Trophoblast cell (in vitro differentiated cells and primary cell): ENCODE data around the gene WDR35.

Experiments used
- DNase-seq, 2 donors: peaks; one replicate each; pipeline ENCODE4 v3.0.0-alpha.2; 2016
- H2AFZ ChIP-seq: 2 replicates; pipeline ENCODE4 v1.6.1; 2013; ENCODE audit warnings: low read length, moderate library complexity, mild to moderate bottlenecking; ENCODE audit not compliant: insufficient read depth, poor library complexity
- H2AK5ac ChIP-seq: 2 replicates; pipeline ENCODE4 v1.6.1; 2013; ENCODE audit warnings: mild to moderate bottlenecking, low read length
- H2BK120ac ChIP-seq: 2 replicates; pipeline ENCODE4 v1.6.1; 2013; ENCODE audit warnings: low read length, mild to moderate bottlenecking, moderate library complexity; ENCODE audit not compliant: insufficient read depth, poor library complexity
- H2BK12ac ChIP-seq: 2 replicates; pipeline ENCODE4 v1.6.1; 2013; ENCODE audit warnings: mild to moderate bottlenecking, low read length, moderate library complexity
- H2BK5ac ChIP-seq: 2 replicates; pipeline ENCODE4 v1.6.1; 2013; ENCODE audit warnings: low read length, low read depth, moderate library complexity, mild to moderate bottlenecking; ENCODE audit not compliant: poor library complexity
- H3K14ac ChIP-seq: 2 replicates; pipeline ENCODE4 v1.6.1; 2013; ENCODE audit warnings: mild to moderate bottlenecking, low read length
- H3K18ac ChIP-seq: 2 replicates; pipeline ENCODE4 v1.6.1; 2013; ENCODE audit warnings: mild to moderate bottlenecking, low read length
- H3K23ac ChIP-seq: 2 replicates; pipeline ENCODE4 v1.6.1; 2013; ENCODE audit warnings: low read length
- H3K27ac ChIP-seq: 2 replicates; pipeline ENCODE4 v1.5.1; 2013; ENCODE audit warnings: low read depth, mild to moderate bottlenecking, inconsistent platforms, low read length, moderate library complexity
- H3K27me3 ChIP-seq: 2 replicates; pipeline ENCODE4 v1.6.1; 2013; ENCODE audit warnings: inconsistent platforms, mild to moderate bottlenecking, low read length, moderate library complexity; ENCODE audit not compliant: insufficient read depth
- H3K36me3 ChIP-seq, 2 experiments: 1 replicate in 1 of 2; 2 replicates in 1 of 2; pipeline ENCODE4 v1.6.1; 2013; ENCODE audit warnings: low read length in 2 of 2, mild to moderate bottlenecking in 2 of 2, moderate library complexity in 1 of 2; ENCODE audit not compliant: insufficient read depth in 2 of 2, control insufficient read depth in 1 of 2
- H3K4ac ChIP-seq: 2 replicates; pipeline ENCODE4 v1.6.1; 2013; ENCODE audit warnings: low read depth, mild to moderate bottlenecking, low read length, moderate library complexity
- H3K4me1 ChIP-seq, 2 experiments: 1 replicate in 1 of 2; 2 replicates in 1 of 2; pipeline ENCODE4 v1.6.1; 2013; ENCODE audit warnings: low read length in 2 of 2, mild to moderate bottlenecking in 2 of 2, moderate library complexity in 1 of 2; ENCODE audit not compliant: insufficient read depth in 2 of 2, control insufficient read depth in 1 of 2
- H3K4me2 ChIP-seq: 2 replicates; pipeline ENCODE4 v1.6.1; 2013; ENCODE audit warnings: inconsistent platforms, mild to moderate bottlenecking, low read length, moderate library complexity
- H3K4me3 ChIP-seq: 2 replicates; pipeline ENCODE4 v1.5.1; 2013; ENCODE audit warnings: mild to moderate bottlenecking, low read depth, low read length, inconsistent platforms
- H3K79me1 ChIP-seq: one replicate; pipeline ENCODE4 v1.6.1; 2013; ENCODE audit warnings: low read length
- H3K79me2 ChIP-seq: 2 replicates; pipeline ENCODE4 v1.6.1; 2013; ENCODE audit warnings: low read length, mild to moderate bottlenecking; ENCODE audit not compliant: control insufficient read depth, insufficient read depth, poor library complexity
- H3K9ac ChIP-seq: 2 replicates; pipeline ENCODE4 v1.6.1; 2013; ENCODE audit warnings: mild to moderate bottlenecking, low read length
- H3K9me3 ChIP-seq: 2 replicates; pipeline ENCODE4 v1.6.1; 2013; ENCODE audit warnings: low read depth, mild to moderate bottlenecking, control low read depth, inconsistent platforms, low read length; ENCODE audit not compliant: insufficient read depth
- H4K12ac ChIP-seq: 2 replicates; pipeline ENCODE4 v1.6.1; 2013; ENCODE audit warnings: low read depth, mild to moderate bottlenecking, low read length, moderate library complexity
- H4K8ac ChIP-seq: 2 replicates; pipeline ENCODE4 v1.6.1; 2013; ENCODE audit warnings: low read depth, mild to moderate bottlenecking, low read length, moderate library complexity
- H4K91ac ChIP-seq: one replicate; pipeline ENCODE4 v1.6.1; 2013; ENCODE audit warnings: low read depth, mild to moderate bottlenecking, low read length, moderate library complexity
- WGBS: extraction: QIAGEN DNeasy Blood & Tissue Kit; methylation state at CpG from one replicate; pipeline ENCODE4 v1.1.7; 2013; ENCODE audit warnings: missing lambda C conversion rate; ENCODE audit not compliant: insufficient read length, insufficient coverage; ENCODE audit errors: extremely low coverage; 5-methylcytosine and 5-hydroxymethylcytosine counted together

The WDR35 gene

GRCh38 chr2:19898592-19899329 lies 91.1 kb downstream of the WDR35 start:
- Histone ChIP-seq H3K4ac (peak overlapping the region; percentile 71), H4K91ac (no peak overlapping the region), H3K4me3 (no peak overlapping the region), H3K9me3 (no peaks in the 10 kb centered on the region), H3K4me1 (peaks cover 4 to 6% of the 10 kb centered on the region in 2 experiments), H2AK5ac (no peak overlapping the region), H2BK120ac (no peak overlapping the region), H3K27me3 (no peaks in the 10 kb centered on the region), H3K18ac (no peak overlapping the region), H3K79me2 (peaks cover 10% of the 10 kb centered on the region), H2AFZ (no peak overlapping the region), H3K27ac (no peak overlapping the region), H3K79me1 (peaks cover 11% of the 10 kb centered on the region), H2BK5ac (no peak overlapping the region), H3K9ac (peak overlapping the region; percentile 68), H2BK12ac (no peak overlapping the region), H3K14ac (no peak overlapping the region), H3K23ac (no peak overlapping the region), H4K8ac (no peak overlapping the region), H3K36me3 (no peaks in the 10 kb centered on the region), H3K4me2 (no peak overlapping the region), H4K12ac (no peak overlapping the region)
- no peak for DNase-seq
- WGBS = no CpG with 5 or more reads among the region's 7 CpGs

GRCh38 chr2:19897623-19898245 lies 92.2 kb downstream of the WDR35 start:
- Histone ChIP-seq H3K9ac (no peak overlapping the region), H2AK5ac (no peak overlapping the region), H2BK5ac (no peak overlapping the region), H3K4ac (no peak overlapping the region), H4K8ac (no peak overlapping the region), H3K79me1 (peaks cover 11% of the 10 kb centered on the region), H3K4me2 (no peak overlapping the region), H4K12ac (no peak overlapping the region), H3K36me3 (no peaks in the 10 kb centered on the region), H3K23ac (no peak overlapping the region), H2AFZ (no peak overlapping the region), H3K18ac (no peak overlapping the region), H3K4me1 (peaks cover 4 to 6% of the 10 kb centered on the region in 2 experiments), H2BK120ac (no peak overlapping the region), H3K79me2 (peaks cover 10% of the 10 kb centered on the region), H3K4me3 (no peak overlapping the region), H3K9me3 (no peaks in the 10 kb centered on the region), H3K14ac (no peak overlapping the region), H3K27me3 (no peaks in the 10 kb centered on the region), H2BK12ac (no peak overlapping the region), H4K91ac (no peak overlapping the region), H3K27ac (no peak overlapping the region)
- WGBS = no CpG with 5 or more reads among the region's 5 CpGs
- DNase-seq = no peak

DNA sequence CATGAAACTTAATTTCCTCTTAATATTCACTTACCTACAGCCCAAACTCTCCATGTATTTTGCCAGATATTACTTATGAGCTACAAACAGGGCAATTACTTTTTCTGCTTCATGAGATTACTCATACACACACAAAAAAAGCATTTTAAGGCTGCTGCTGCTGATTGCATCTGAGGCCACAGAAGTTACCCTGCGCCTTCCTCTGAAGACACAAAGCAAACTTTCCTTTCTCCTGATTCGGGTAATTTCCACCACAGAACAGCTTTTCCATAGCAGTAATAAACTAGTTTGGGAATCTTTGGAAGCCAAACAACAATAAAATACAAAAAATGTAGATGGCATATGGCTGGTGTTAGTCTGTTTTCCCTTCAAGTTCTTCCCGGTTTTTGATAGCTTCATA lies 94.4 kb downstream of the WDR35 start:
- H3K27me3 ChIP-seq = no peaks in the 10 kb centered on the region
- H3K79me1 ChIP-seq = no peaks in the 10 kb centered on the region
- H3K18ac ChIP-seq = no peak overlapping the region
- H3K9ac ChIP-seq = no peak overlapping the region
- no peaks in the 10 kb centered on the region for H3K36me3 ChIP-seq
- no peak overlapping the region for H2BK5ac ChIP-seq
- no peak overlapping the region for H4K91ac ChIP-seq
- H2AK5ac ChIP-seq = no peak overlapping the region
- no peak overlapping the region for H4K12ac ChIP-seq
- no peak overlapping the region for H2BK12ac ChIP-seq
- no peak overlapping the region for H3K4ac ChIP-seq
- H3K14ac ChIP-seq = no peak overlapping the region
- H3K9me3 ChIP-seq = no peaks in the 10 kb centered on the region
- no peak overlapping the region for H3K23ac ChIP-seq
- no peak overlapping the region for H2BK120ac ChIP-seq
- no CpG with 5 or more reads among the region's 3 CpGs for WGBS
- DNase-seq = no peak
- H3K4me3 ChIP-seq = no peak overlapping the region
- H3K79me2 ChIP-seq = no peaks in the 10 kb centered on the region
- no peak overlapping the region for H2AFZ ChIP-seq
- H3K4me1 ChIP-seq = peaks cover 4% of the 10 kb centered on the region in 2 experiments
- no peak overlapping the region for H4K8ac ChIP-seq
- H3K27ac ChIP-seq = no peak overlapping the region
- no peak overlapping the region for H3K4me2 ChIP-seq

DNA sequence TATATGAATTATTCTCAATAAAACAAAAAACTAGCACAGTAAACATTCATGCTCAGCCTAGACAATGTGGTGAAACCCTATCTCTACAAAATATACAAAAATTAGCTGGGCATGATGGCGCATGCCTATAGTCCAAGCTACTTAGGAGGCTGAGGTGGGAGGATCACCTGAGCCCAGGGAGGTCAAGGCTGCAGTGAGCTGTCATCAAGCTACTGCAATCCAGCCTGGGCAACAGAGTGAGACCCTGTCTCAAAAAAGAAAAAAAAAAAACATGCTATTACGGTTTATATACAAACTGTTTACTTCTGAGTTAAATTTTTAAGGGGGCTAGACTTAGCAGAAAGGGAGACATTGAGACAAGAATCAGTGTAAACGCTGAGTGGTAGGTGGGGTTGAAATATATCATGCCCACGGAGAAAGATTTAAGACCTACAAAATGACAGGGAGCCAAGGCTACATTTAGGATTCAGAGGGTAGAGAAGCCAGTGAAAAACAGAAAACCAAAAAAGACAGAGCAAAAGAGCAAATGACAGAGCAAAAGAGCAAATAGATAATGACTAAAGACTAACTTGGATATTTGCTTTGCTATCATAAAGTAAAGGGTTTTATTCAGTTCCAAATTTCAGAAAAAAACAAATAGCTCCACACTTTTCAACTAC lies 95.6 kb downstream of the WDR35 start:
- whole genome bisulfite sequencing = no CpG with 5 or more reads among the region's 4 CpGs
- H3K9me3 ChIP-seq = no peaks in the 10 kb centered on the region
- H2AFZ ChIP-seq = no peak overlapping the region

More for the DNA sequence above, 95.6 kb downstream of the WDR35 start:
- Histone ChIP-seq H2AK5ac (no peak overlapping the region), H3K4me2 (no peak overlapping the region), H3K4ac (no peak overlapping the region), H3K14ac (no peak overlapping the region), H3K79me1 (no peaks in the 10 kb centered on the region), H3K23ac (no peak overlapping the region), H3K27me3 (no peaks in the 10 kb centered on the region), H3K18ac (no peak overlapping the region), H4K12ac (no peak overlapping the region), H3K4me3 (no peak overlapping the region), H3K27ac (no peak overlapping the region), H2BK120ac (no peak overlapping the region), H3K9ac (no peak overlapping the region), H3K79me2 (no peaks in the 10 kb centered on the region), H2BK5ac (no peak overlapping the region), H3K36me3 (no peaks in the 10 kb centered on the region), H3K4me1 (peaks cover 2% of the 10 kb centered on the region in 2 experiments), H2BK12ac (no peak overlapping the region), H4K91ac (no peak overlapping the region), H4K8ac (no peak overlapping the region)
- no peak for DNase-seq
